Liver (tissue), 9 donors: ENCODE results near the gene AGPAT3. TPM values are rescaled to one million over a fixed set of nuclear protein-coding genes. Genes with fewer than 3 reads are reported as not detected.

Experiments used
- DNase-seq: peaks from one replicate; pipeline ENCODE4 v3.0.0-alpha.2; 2017; ENCODE audit warnings: low spot score
- H3K27ac ChIP-seq, 2 donors: one replicate each; pipeline ENCODE4 v1.7.0; 2013; ENCODE audit warnings: inconsistent platforms in 2 of 2, low read length in 2 of 2, control low read depth in 1 of 2, low read depth in 1 of 2, mild to moderate bottlenecking in 1 of 2
- H3K27me3 ChIP-seq, 4 donors: one replicate each; pipeline versions ENCODE4 v1.6.1 to v1.7.0; 2013; ENCODE audit warnings: low read length in 3 of 4, inconsistent platforms in 1 of 4, mild to moderate bottlenecking in 1 of 4, moderate library complexity in 1 of 4; ENCODE audit not compliant: control insufficient read depth in 4 of 4, insufficient read depth in 4 of 4
- H3K36me3 ChIP-seq, 4 donors: one replicate each; pipeline versions ENCODE4 v1.6.1 to v1.7.0; 2013; ENCODE audit warnings: low read length in 3 of 4, mild to moderate bottlenecking in 3 of 4, low read depth in 1 of 4, moderate library complexity in 1 of 4; ENCODE audit not compliant: control insufficient read depth in 4 of 4, insufficient read depth in 3 of 4
- H3K4me1 ChIP-seq, 4 donors: one replicate each; pipeline versions ENCODE4 v1.6.1 to v1.7.0; 2013; ENCODE audit warnings: low read length in 3 of 4, mild to moderate bottlenecking in 3 of 4, moderate library complexity in 1 of 4; ENCODE audit not compliant: control insufficient read depth in 4 of 4, insufficient read depth in 4 of 4
- H3K4me3 ChIP-seq, 3 donors: one replicate each; pipeline versions ENCODE4 v1.6.1 to v1.7.0; 2013; ENCODE audit warnings: low read length in 3 of 3, control low read depth in 1 of 3, low read depth in 1 of 3, mild to moderate bottlenecking in 1 of 3
- H3K9ac ChIP-seq, 2 donors: one replicate each; pipeline ENCODE4 v1.7.0; 2013; ENCODE audit warnings: low read length in 2 of 2, mild to moderate bottlenecking in 2 of 2, moderate library complexity in 2 of 2, control low read depth in 1 of 2, low read depth in 1 of 2
- H3K9me3 ChIP-seq, 4 donors: one replicate each; pipeline versions ENCODE4 v1.6.1 to v1.7.0; 2013; ENCODE audit warnings: low read length in 3 of 4; ENCODE audit not compliant: control insufficient read depth in 4 of 4
- EGR1 ChIP-seq, 2 donors: IDR thresholded peaks; 2 replicates each; pipeline ENCODE4 v1.6.1; 2016 to 2018; ENCODE audit warnings: antibody characterized with exemption in 2 of 2, low read depth in 2 of 2
- FOXA1 ChIP-seq: IDR thresholded peaks from 2 replicates; pipeline ENCODE4 v1.6.1; 2016; ENCODE audit warnings: antibody characterized with exemption
- FOXA2 ChIP-seq: IDR thresholded peaks from 2 replicates; pipeline ENCODE4 v1.6.1; 2016; ENCODE audit warnings: antibody characterized with exemption
- GABPA ChIP-seq, 2 donors: IDR thresholded peaks in 1 of 2; conservative IDR thresholded peaks in 1 of 2; 2 replicates each; pipeline ENCODE4 v1.6.1; 2016; ENCODE audit warnings: antibody characterized with exemption in 2 of 2, mild to moderate bottlenecking in 1 of 2, moderate library complexity in 1 of 2
- HNF4A ChIP-seq, 2 donors: conservative IDR thresholded peaks; 2 replicates each; pipeline ENCODE4 v1.6.1; 2016; ENCODE audit warnings: antibody characterized with exemption in 2 of 2, mild to moderate bottlenecking in 2 of 2
- HNF4G ChIP-seq: IDR thresholded peaks from 2 replicates; pipeline ENCODE4 v1.6.1; 2016; ENCODE audit warnings: antibody characterized with exemption
- JUND ChIP-seq, 2 donors: IDR thresholded peaks; 2 replicates each; pipeline ENCODE4 v1.6.1; 2016; ENCODE audit warnings: antibody characterized with exemption in 2 of 2
- MAX ChIP-seq: IDR thresholded peaks from 2 replicates; pipeline ENCODE4 v1.6.1; 2016; ENCODE audit warnings: antibody characterized with exemption
- NR2F2 ChIP-seq: IDR thresholded peaks from 2 replicates; pipeline ENCODE4 v1.6.1; 2016; ENCODE audit warnings: antibody characterized with exemption
- RAD21 ChIP-seq, 2 donors: IDR thresholded peaks; 2 replicates each; pipeline ENCODE4 v1.6.1; 2016; ENCODE audit warnings: antibody characterized with exemption in 2 of 2, mild to moderate bottlenecking in 2 of 2
- RXRA ChIP-seq, 2 donors: IDR thresholded peaks; 2 replicates each; pipeline ENCODE4 v1.6.1; 2017 to 2018; ENCODE audit warnings: antibody characterized with exemption in 2 of 2, mild to moderate bottlenecking in 1 of 2
- SP1 ChIP-seq: IDR thresholded peaks from 2 replicates; pipeline ENCODE4 v1.6.1; 2018; ENCODE audit warnings: antibody characterized with exemption, mild to moderate bottlenecking
- TAF1 ChIP-seq: conservative IDR thresholded peaks from 2 replicates; pipeline ENCODE4 v1.6.1; 2016; ENCODE audit warnings: antibody characterized with exemption, mild to moderate bottlenecking
- YY1 ChIP-seq: IDR thresholded peaks from 2 replicates; pipeline ENCODE4 v1.6.1; 2016; ENCODE audit warnings: antibody characterized with exemption, mild to moderate bottlenecking
- WGBS: extraction: QIAGEN DNeasy Blood & Tissue Kit; methylation state at CpG from one replicate; pipeline ENCODE4 v1.1.7; 2013; 5-methylcytosine and 5-hydroxymethylcytosine counted together
- polyA plus RNA-seq, 2 donors: library from polyadenylated mRNA; stranded (reverse) in 1 of 2; unstranded in 1 of 2; fragments of 200-250 nt in 1 of 2; fragments of >200 nt in 1 of 2; fragmentation: Nextera tagmentation in 1 of 2; extraction: Ambion mirVana in 1 of 2; gene quantifications; one replicate each; pipeline versions ENCODE4 v1.2.1 to v1.2.3, GENCODE V29; 2013 to 2015
- total RNA-seq, 2 donors: library from RNA; depleted of rRNA; stranded (reverse); fragments of >200 nt; gene quantifications; one replicate each; pipeline ENCODE4 v1.2.3, GENCODE V29; 2014
- TF ChIP-seq, protein P1 (sequence below): IDR thresholded peaks from 2 replicates; pipeline ENCODE4 v1.6.1; 2016; ENCODE audit warnings: antibody characterized with exemption
- TF ChIP-seq, protein P2 (sequence below): IDR thresholded peaks from 2 replicates; pipeline ENCODE4 v1.6.1; 2016; ENCODE audit warnings: antibody characterized with exemption, mild to moderate bottlenecking
- donor health status: healthy.
- donor health status: healthy.
- donor health status: healthy.
- donor health status: healthy.
- donor health status: healthy.

AGPAT3 gene
- total and polyA plus RNA-seq, 4 donors = 32.3 to 148 (median 59.8) TPM

GRCh38 chr21:43985690-43986251 is 120.7 kb downstream of the AGPAT3 start:
- Histone ChIP-seq H3K27ac (no peak overlapping the region), H3K36me3 (peaks cover 9 to 20% (median 14%) of the 10 kb centered on the region in 4 donors), H3K4me1 (peaks cover 0 to 4% (median 0%) of the 10 kb centered on the region in 4 donors), H3K4me3 (no peak overlapping the region), H3K9ac (no peak overlapping the region), H3K9me3 (no peaks in the 10 kb centered on the region), H3K27me3 (no peaks in the 10 kb centered on the region)
- DNase-seq = no peak
- TF ChIP-seq YY1 (no peak), TAF1 (no peak), HNF4A (conservative IDR thresholded peaks at IDR 0.05) (no peak), NR2F2 (no peak), HNF4G (no peak)
- WGBS = 33% methylated on average over 22 of the region's 22 CpGs

DNA sequence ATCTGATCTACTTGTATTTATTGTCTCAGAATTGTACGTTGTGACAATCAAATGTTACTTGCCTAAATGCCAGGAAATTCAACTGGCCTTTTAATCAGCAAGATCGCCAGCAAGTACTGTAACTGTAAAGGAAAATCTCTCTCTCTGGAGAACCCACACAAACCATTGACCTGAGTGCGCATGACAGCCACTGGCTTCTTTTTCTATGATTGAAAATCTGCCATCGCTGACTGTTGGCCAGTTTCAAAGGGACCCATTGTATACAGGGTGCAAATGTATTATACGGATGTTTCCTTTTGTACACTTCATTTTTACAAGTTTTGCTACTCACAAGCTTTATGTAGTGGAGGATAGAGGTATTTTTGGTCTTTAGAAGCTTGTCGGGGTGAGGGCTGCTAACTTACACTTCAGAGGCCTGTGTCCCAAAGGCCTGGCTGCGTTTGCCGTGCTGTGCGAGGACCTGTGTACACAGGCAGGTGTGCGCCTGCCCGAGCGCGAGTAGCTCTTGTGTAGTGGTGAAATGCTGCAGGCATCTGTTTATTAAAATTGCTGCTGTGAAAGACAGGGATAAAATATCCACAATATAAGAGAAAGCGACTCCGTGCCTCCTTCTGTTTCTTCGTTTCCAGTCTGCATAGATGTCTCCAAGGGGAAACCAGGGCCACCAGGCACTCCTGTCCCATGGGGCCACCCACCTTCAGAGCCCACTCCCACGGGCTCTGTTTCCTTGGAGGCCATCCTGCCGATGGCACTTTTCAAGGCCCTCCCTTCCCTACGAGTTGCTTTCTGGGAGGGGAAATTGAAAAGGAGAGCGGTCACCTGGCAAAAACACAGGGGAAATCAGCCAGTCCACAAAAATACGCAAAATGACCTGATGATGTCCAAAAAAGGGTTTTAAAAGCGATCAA is 121.8 kb downstream of the AGPAT3 start:
- H3K4me3 ChIP-seq = no peak overlapping the region

DNA sequence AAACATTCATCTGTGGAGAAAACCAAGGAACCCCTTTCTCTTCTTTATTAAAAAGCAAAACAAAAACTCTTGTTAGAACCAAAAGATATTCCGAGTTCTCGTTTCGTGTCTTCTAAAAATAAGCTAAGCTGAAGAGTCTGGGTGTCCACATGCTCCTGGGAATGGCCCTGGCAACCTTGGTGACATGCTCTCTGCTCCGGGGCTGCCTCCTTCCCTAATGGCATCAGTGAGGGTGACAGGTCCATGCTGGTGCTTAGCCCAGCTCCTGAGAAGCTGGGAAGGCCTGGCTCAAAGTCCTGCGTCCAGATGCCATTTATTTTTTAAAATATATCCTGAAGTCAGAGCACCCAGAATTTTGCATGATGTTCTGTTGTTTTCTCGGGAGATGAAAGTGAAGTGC is 122.5 kb downstream of the AGPAT3 start:
- DNase-seq = no peak
- Histone ChIP-seq H3K9ac (no peak overlapping the region), H3K9me3 (no peaks in the 10 kb centered on the region), H3K27me3 (no peaks in the 10 kb centered on the region), H3K4me1 (peaks cover 0 to 4% (median 0%) of the 10 kb centered on the region in 4 donors), H3K36me3 (peaks cover 0 to 3% (median 1%) of the 10 kb centered on the region in 4 donors), H3K4me3 (no peak overlapping the region), H3K27ac (no peak overlapping the region)
- no peak for TF ChIP-seq EGR1 (IDR thresholded peaks at IDR 0.05; ENCODE audit: low read depth in 2 of 2)
- TF ChIP-seq RAD21 (IDR thresholded peaks at IDR 0.05) = no peak
- TF ChIP-seq, protein P1, sequence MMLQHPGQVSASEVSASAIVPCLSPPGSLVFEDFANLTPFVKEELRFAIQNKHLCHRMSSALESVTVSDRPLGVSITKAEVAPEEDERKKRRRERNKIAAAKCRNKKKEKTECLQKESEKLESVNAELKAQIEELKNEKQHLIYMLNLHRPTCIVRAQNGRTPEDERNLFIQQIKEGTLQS = no peak
- no peak for TF ChIP-seq GABPA (IDR thresholded peaks at IDR 0.05 in 1 of 2, conservative IDR thresholded peaks at IDR 0.05 in 1 of 2)
- no peak for TF ChIP-seq YY1
- TF ChIP-seq NR2F2 = no peak
- 79% methylated on average over 6 of the region's 6 CpGs for WGBS

More for the DNA sequence above, 121.8 kb downstream of the AGPAT3 start:
- no peaks in the 10 kb centered on the region for H3K9me3 ChIP-seq
- WGBS = 71% methylated on average over 22 of the region's 22 CpGs
- H3K36me3 ChIP-seq = peaks cover 0 to 10% (median 6%) of the 10 kb centered on the region in 4 donors
- no peak for DNase-seq
- no peak overlapping the region for H3K27ac ChIP-seq
- H3K4me1 ChIP-seq = peaks cover 0 to 4% (median 0%) of the 10 kb centered on the region in 4 donors
- no peaks in the 10 kb centered on the region for H3K27me3 ChIP-seq
- H3K9ac ChIP-seq = no peak overlapping the region
- TF ChIP-seq FOXA2 = no peak
- TF ChIP-seq HNF4G = no peak
- TF ChIP-seq SP1 = no peak
- no peak for TF ChIP-seq NR2F2
- TF ChIP-seq GABPA (IDR thresholded peaks at IDR 0.05 in 1 of 2, conservative IDR thresholded peaks at IDR 0.05 in 1 of 2) = no peak
- no peak for TF ChIP-seq FOXA1
- no peak for TF ChIP-seq RAD21 (IDR thresholded peaks at IDR 0.05)

- no peaks in the 10 kb centered on the region for H3K9me3 ChIP-seq
- no peak overlapping the region for H3K9ac ChIP-seq
- H3K36me3 ChIP-seq = peaks cover 0 to 2% (median under 1%) of the 10 kb centered on the region in 4 donors
- H3K4me1 ChIP-seq = peaks cover 0 to 4% (median 0%) of the 10 kb centered on the region in 4 donors
- H3K27me3 ChIP-seq = no peaks in the 10 kb centered on the region
- H3K27ac ChIP-seq = no peak overlapping the region
- no peak overlapping the region for H3K4me3 ChIP-seq
- 79% methylated on average over 9 of the region's 9 CpGs for WGBS
- DNase-seq = no peak
- no peak for TF ChIP-seq RAD21 (IDR thresholded peaks at IDR 0.05)
- TF ChIP-seq YY1 = no peak
- no peak for TF ChIP-seq GABPA (IDR thresholded peaks at IDR 0.05 in 1 of 2, conservative IDR thresholded peaks at IDR 0.05 in 1 of 2)
- TF ChIP-seq RXRA (IDR thresholded peaks at IDR 0.05) = no peak
- TF ChIP-seq SP1 = no peak
- TF ChIP-seq, protein P2, sequence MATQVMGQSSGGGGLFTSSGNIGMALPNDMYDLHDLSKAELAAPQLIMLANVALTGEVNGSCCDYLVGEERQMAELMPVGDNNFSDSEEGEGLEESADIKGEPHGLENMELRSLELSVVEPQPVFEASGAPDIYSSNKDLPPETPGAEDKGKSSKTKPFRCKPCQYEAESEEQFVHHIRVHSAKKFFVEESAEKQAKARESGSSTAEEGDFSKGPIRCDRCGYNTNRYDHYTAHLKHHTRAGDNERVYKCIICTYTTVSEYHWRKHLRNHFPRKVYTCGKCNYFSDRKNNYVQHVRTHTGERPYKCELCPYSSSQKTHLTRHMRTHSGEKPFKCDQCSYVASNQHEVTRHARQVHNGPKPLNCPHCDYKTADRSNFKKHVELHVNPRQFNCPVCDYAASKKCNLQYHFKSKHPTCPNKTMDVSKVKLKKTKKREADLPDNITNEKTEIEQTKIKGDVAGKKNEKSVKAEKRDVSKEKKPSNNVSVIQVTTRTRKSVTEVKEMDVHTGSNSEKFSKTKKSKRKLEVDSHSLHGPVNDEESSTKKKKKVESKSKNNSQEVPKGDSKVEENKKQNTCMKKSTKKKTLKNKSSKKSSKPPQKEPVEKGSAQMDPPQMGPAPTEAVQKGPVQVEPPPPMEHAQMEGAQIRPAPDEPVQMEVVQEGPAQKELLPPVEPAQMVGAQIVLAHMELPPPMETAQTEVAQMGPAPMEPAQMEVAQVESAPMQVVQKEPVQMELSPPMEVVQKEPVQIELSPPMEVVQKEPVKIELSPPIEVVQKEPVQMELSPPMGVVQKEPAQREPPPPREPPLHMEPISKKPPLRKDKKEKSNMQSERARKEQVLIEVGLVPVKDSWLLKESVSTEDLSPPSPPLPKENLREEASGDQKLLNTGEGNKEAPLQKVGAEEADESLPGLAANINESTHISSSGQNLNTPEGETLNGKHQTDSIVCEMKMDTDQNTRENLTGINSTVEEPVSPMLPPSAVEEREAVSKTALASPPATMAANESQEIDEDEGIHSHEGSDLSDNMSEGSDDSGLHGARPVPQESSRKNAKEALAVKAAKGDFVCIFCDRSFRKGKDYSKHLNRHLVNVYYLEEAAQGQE = no peak
- no peak for TF ChIP-seq FOXA2
- TF ChIP-seq MAX = no peak
- TF ChIP-seq HNF4A (conservative IDR thresholded peaks at IDR 0.05) = no peak
- TF ChIP-seq, protein P1 = no peak
- TF ChIP-seq EGR1 (IDR thresholded peaks at IDR 0.05; ENCODE audit: low read depth in 2 of 2) = no peak
- no peak for TF ChIP-seq JUND (IDR thresholded peaks at IDR 0.05)
Observed at GRCh38 chr21:43988016-43988415, 123.0 kb downstream of the AGPAT3 start.
